Transverse colon (tissue), 3 donors: ENCODE data around the gene CCNA1.

Source experiments
- CTCF ChIP-seq, 5 experiments: fragments of 200-600 bp in 3 of 5; fragments of 450-650 bp in 2 of 5; sonication (generic) in 3 of 5; IDR thresholded peaks; 1 replicate in 2 of 5; 2 replicates in 3 of 5; pipeline ENCODE4 v1.5.1; 2016 to 2017; ENCODE audit warnings: antibody characterized with exemption in 5 of 5, inconsistent platforms in 3 of 5, mild to moderate bottlenecking in 2 of 5, moderate library complexity in 1 of 5
- EP300 ChIP-seq: sonication (generic); formaldehyde crosslinking; IDR thresholded peaks from one replicate; pipeline ENCODE4 v1.6.1; 2017; ENCODE audit warnings: antibody characterized with exemption, low read depth

- no peak for TF ChIP-seq CTCF (IDR thresholded peaks at IDR 0.05)
- no peak for TF ChIP-seq EP300
These were observed 19.1 kb upstream of the CCNA1 start for GRCh38 chr13:36413161-36413560.
